ENCODE results near the gene EIF3F. TPM values are rescaled to one million over a fixed set of nuclear protein-coding genes. Genes with fewer than 3 reads are reported as not detected.

The EIF3F gene
- total RNA-seq, 1 donor from 2014 or later = 324 TPM

- Mint-ChIP-seq H3K4me3 (no peak overlapping the region), H3K27ac (no peak overlapping the region), H3K27me3 (peaks cover 6% of the 10 kb centered on the region), H3K4me1 (ENCODE audit: unreplicated experiment) (no peaks in the 10 kb centered on the region), H3K9me3 (no peaks in the 10 kb centered on the region), H3K36me3 (peaks cover 7% of the 10 kb centered on the region)
- no peak for DNase-seq (ENCODE audit: extremely low spot score, unreplicated experiment)
- no peak for TF ChIP-seq CTCF (conservative IDR thresholded peaks at IDR 0.05)
Observed at GRCh38 chr11:8004008-8004407, 16.9 kb downstream of the EIF3F start.

- Mint-ChIP-seq H3K27me3 (peaks cover 11% of the 10 kb centered on the region), H3K27ac (no peak overlapping the region), H3K4me1 (ENCODE audit: unreplicated experiment) (no peaks in the 10 kb centered on the region), H3K4me3 (no peak overlapping the region), H3K9me3 (no peaks in the 10 kb centered on the region), H3K36me3 (peaks cover under 1% of the 10 kb centered on the region)
- DNase-seq (ENCODE audit: extremely low spot score, unreplicated experiment) = no peak
- no peak for TF ChIP-seq CTCF (conservative IDR thresholded peaks at IDR 0.05)
Observed at GRCh38 chr11:8005556-8005955, 18.4 kb downstream of the EIF3F start.

GRCh38 chr11:8006349-8006977, 19.3 kb downstream of the EIF3F start:
- DNase-seq (ENCODE audit: extremely low spot score, unreplicated experiment) = peak; percentile 71
- no peak overlapping the region for H3K27ac Mint-ChIP-seq
- peaks cover 19% of the 10 kb centered on the region for H3K27me3 Mint-ChIP-seq
- no peak overlapping the region for H3K4me3 Mint-ChIP-seq
- no peaks in the 10 kb centered on the region for H3K36me3 Mint-ChIP-seq
- H3K4me1 Mint-ChIP-seq (ENCODE audit: unreplicated experiment) = no peaks in the 10 kb centered on the region
- H3K9me3 Mint-ChIP-seq = no peaks in the 10 kb centered on the region
- TF ChIP-seq CTCF (conservative IDR thresholded peaks at IDR 0.05) = peak; percentile 92

- H3K27me3 Mint-ChIP-seq = peaks cover 27% of the 10 kb centered on the region
- H3K36me3 Mint-ChIP-seq = no peaks in the 10 kb centered on the region
- H3K9me3 Mint-ChIP-seq = no peaks in the 10 kb centered on the region
- no peaks in the 10 kb centered on the region for H3K4me1 Mint-ChIP-seq (ENCODE audit: unreplicated experiment)
- H3K4me3 Mint-ChIP-seq = no peak overlapping the region
- DNase-seq (ENCODE audit: extremely low spot score, unreplicated experiment) = peak; percentile 36
- no peak overlapping the region for H3K27ac Mint-ChIP-seq
- no peak for TF ChIP-seq CTCF (conservative IDR thresholded peaks at IDR 0.05)
Observed at GRCh38 chr11:8008212-8008611, 21.1 kb downstream of the EIF3F start.

GRCh38 chr11:8009856-8010255, 22.7 kb downstream of the EIF3F start:
- no peak overlapping the region for H3K27ac Mint-ChIP-seq

More at GRCh38 chr11:8009856-8010255, 22.7 kb downstream of the EIF3F start:
- Mint-ChIP-seq H3K4me1 (ENCODE audit: unreplicated experiment) (no peaks in the 10 kb centered on the region), H3K36me3 (no peaks in the 10 kb centered on the region), H3K27me3 (peaks cover 35% of the 10 kb centered on the region), H3K9me3 (no peaks in the 10 kb centered on the region), H3K4me3 (no peak overlapping the region)
- no peak for TF ChIP-seq CTCF (conservative IDR thresholded peaks at IDR 0.05)
- no peak for DNase-seq (ENCODE audit: extremely low spot score, unreplicated experiment)
